K562 (cell line): Measurements from ENCODE around the gene MYO1B. TPM values are rescaled to one million over a fixed set of nuclear protein-coding genes. Genes with fewer than 3 reads are reported as not detected.

ENCODE experiments used
- ATAC-seq: fragments of 200-7000 bp; cut with Tn5 transposase; 3 replicates; pipeline ENCODE4 v1.9.1; 2020; ENCODE audit warnings: moderate library complexity
- BruUV-seq: library from RNA; stranded (reverse); fragments of 400-500 nt; replicated peaks from 2 replicates; lab custom pipeline; 2021; lab: Mats Ljungman, UMichigan
- CTCF ChIA-PET: fragments of 300-600 bp; formaldehyde crosslinking; extraction: SDS; loops from one replicate; lab custom pipeline; 2021; ENCODE audit warnings: low intra/inter-chr PET ratio; lab: Yijun Ruan, JAX
- POLR2A ChIA-PET: fragments of 300-600, 350-650 bp; sonication (Branson Sonifier 250); formaldehyde crosslinking; extraction: SDS; loops from one replicate; lab custom pipeline; 2021; ENCODE audit warnings: antibody characterized with exemption, inconsistent platforms; lab: Yijun Ruan, JAX
- DNase-seq, 4 experiments: peaks; one replicate each; pipeline versions ENCODE4 v3.0.0 to v3.0.0-alpha.2; 2011 to 2018; ENCODE audit warnings: low spot score in 3 of 4, mixed read lengths in 3 of 4; ENCODE audit errors: extremely low read depth in 1 of 4
- FAIRE-seq: peaks from 2 replicates; lab custom pipeline; 2011; peaks lifted over from hg19 to GRCh38; lab: Jason Lieb, UNC
- H2AFZ ChIP-seq: 2 replicates; pipeline ENCODE4 v1.6.0; 2011; ENCODE audit warnings: low read depth, low read length, control low read depth, inconsistent platforms
- H3K27ac ChIP-seq: fragments of 200-600 bp; 3 replicates; pipeline ENCODE4 v1.8.0; 2011; ENCODE audit warnings: low read depth, mild to moderate bottlenecking, control low read depth, inconsistent platforms, low read length, moderate library complexity, mixed read lengths; ENCODE audit errors: extremely low read depth
- H3K27me3 ChIP-seq, 2 experiments: fragments of 300-600 bp in 1 of 2; 2 replicates in 1 of 2; 3 replicates in 1 of 2; pipeline versions ENCODE4 v1.6.0 to v1.8.0; 2011; ENCODE audit warnings: inconsistent platforms in 2 of 2, low read length in 2 of 2, mild to moderate bottlenecking in 1 of 2, mixed read lengths in 1 of 2, moderate library complexity in 1 of 2; ENCODE audit not compliant: control insufficient read depth in 2 of 2, insufficient read depth in 2 of 2
- H3K36me3 ChIP-seq: fragments of 300-600 bp; 3 replicates; pipeline ENCODE4 v1.8.0; 2011; ENCODE audit warnings: mild to moderate bottlenecking, low read length, inconsistent platforms; ENCODE audit not compliant: control insufficient read depth, insufficient read depth
- H3K4me1 ChIP-seq, 2 experiments: fragments of 200-600 bp in 1 of 2; replicated peaks in 1 of 2; 2 replicates in 1 of 2; 3 replicates in 1 of 2; pipeline versions ENCODE4 v1.5.1 to v1.8.0; 2011; ENCODE audit warnings: inconsistent platforms in 2 of 2, low read length in 2 of 2, mild to moderate bottlenecking in 1 of 2, mixed read lengths in 1 of 2, moderate library complexity in 1 of 2; ENCODE audit not compliant: control insufficient read depth in 2 of 2, insufficient read depth in 2 of 2
- H3K4me2 ChIP-seq: 2 replicates; pipeline ENCODE4 v1.6.1; 2011; ENCODE audit warnings: low read length, control low read depth, inconsistent platforms, mixed read lengths; ENCODE audit not compliant: insufficient read depth
- H3K4me3 ChIP-seq: fragments of 200-600 bp; sonication (generic), shearing (Covaris generic); 2 replicates; pipeline ENCODE4 v1.5.1; 2016; ENCODE audit warnings: control low read depth, inconsistent platforms
- H3K79me2 ChIP-seq: fragments of 200-600 bp; 3 replicates; pipeline ENCODE4 v1.8.0; 2011; ENCODE audit warnings: low read length, inconsistent platforms; ENCODE audit not compliant: control insufficient read depth, insufficient read depth
- H3K9ac ChIP-seq, 2 experiments: 2 replicates each; pipeline versions ENCODE4 v1.6.0 to v1.6.1; 2011; ENCODE audit warnings: low read depth in 2 of 2, low read length in 2 of 2, control low read depth in 1 of 2, inconsistent platforms in 1 of 2, mild to moderate bottlenecking in 1 of 2, mixed read lengths in 1 of 2; ENCODE audit not compliant: insufficient read depth in 1 of 2
- H3K9me1 ChIP-seq: one replicate; pipeline ENCODE4 v1.6.0; 2011; ENCODE audit warnings: inconsistent platforms, mild to moderate bottlenecking, low read length, moderate library complexity; ENCODE audit not compliant: control insufficient read depth, insufficient read depth
- H3K9me3 ChIP-seq: replicated peaks from 2 replicates; pipeline ENCODE4 v1.5.1; 2011; ENCODE audit warnings: low read depth, low read length, inconsistent platforms; ENCODE audit not compliant: control insufficient read depth, insufficient read depth
- H4K20me1 ChIP-seq: replicated peaks from 2 replicates; pipeline ENCODE4 v1.6.1; 2011; ENCODE audit warnings: low read length, inconsistent platforms, mixed read lengths; ENCODE audit not compliant: control insufficient read depth, insufficient read depth
- CEBPB ChIP-seq: fragments of 450-650 bp; IDR thresholded peaks from 2 replicates; pipeline ENCODE4 v1.6.1; 2016; ENCODE audit warnings: missing genetic modification characterization, missing compliant biosample characterization
- HLTF ChIP-seq: fragments of 450-650 bp; IDR thresholded peaks from 2 replicates; pipeline ENCODE4 v1.6.1; 2016
- JUNB ChIP-seq: fragments of 450-650 bp; formaldehyde crosslinking; conservative IDR thresholded peaks from 2 replicates; pipeline ENCODE4 v1.4.0; 2020; ENCODE audit warnings: mild to moderate bottlenecking
- LEF1 ChIP-seq: fragments of 450-650 bp; IDR thresholded peaks from 2 replicates; pipeline ENCODE4 v1.6.1; 2016; ENCODE audit warnings: mild to moderate bottlenecking
- MIER1 ChIP-seq: fragments of 450-650 bp; IDR thresholded peaks from 2 replicates; pipeline ENCODE4 v1.6.1; 2016; ENCODE audit warnings: antibody characterized with exemption, mild to moderate bottlenecking, low read depth
- RBM22 ChIP-seq: fragments of 200-400 bp; formaldehyde crosslinking; IDR thresholded peaks from 2 replicates; pipeline ENCODE4 v1.6.1; 2018; ENCODE audit warnings: low read length, low read depth; ENCODE audit not compliant: poor library complexity, severe bottlenecking
- TAF9B ChIP-seq: fragments of 450-650 bp; IDR thresholded peaks from 2 replicates; pipeline ENCODE4 v1.6.1; 2018; ENCODE audit warnings: mild to moderate bottlenecking; ENCODE audit not compliant: partially characterized antibody
- ZBTB12 ChIP-seq: fragments of 250-450 bp; sonication (Bioruptor Pico); IDR thresholded peaks from 2 replicates; pipeline ENCODE4 v1.4.0; 2020
- ZBTB8A ChIP-seq: fragments of 450-650 bp; IDR thresholded peaks from 2 replicates; pipeline ENCODE4 v1.6.1; 2018; ENCODE audit warnings: mild to moderate bottlenecking, moderate library complexity; ENCODE audit not compliant: partially characterized antibody
- ZNF354B ChIP-seq: fragments of 250-450 bp; sonication (Bioruptor Pico); IDR thresholded peaks from 2 replicates; pipeline ENCODE4 v1.4.0; 2020
- ZNF79 ChIP-seq: fragments of 250-450 bp; sonication (Bioruptor Pico); IDR thresholded peaks from 2 replicates; pipeline ENCODE4 v1.4.0; 2020; ENCODE audit warnings: low read depth, mild to moderate bottlenecking, moderate library complexity
- WGBS: fragments of 100-300 bp; shearing (Covaris generic); methylation state at CpG from one replicate; pipeline ENCODE4 v1.1.6; 2016; ENCODE audit warnings: low coverage, mixed read lengths; ENCODE audit not compliant: insufficient coverage; ENCODE audit errors: missing lambda C conversion rate; 5-methylcytosine and 5-hydroxymethylcytosine counted together
- in situ Hi-C: fragments of 300-500 bp; cut with MboI; formaldehyde crosslinking; loops from 4 replicates; pipeline ENCODE4 v1.15.0; 2018; ENCODE audit warnings: inconsistent platforms, mixed read lengths
- intact Hi-C: fragments of 100-400 bp; cut with micrococcal nuclease; formaldehyde crosslinking; loops from 2 replicates; pipeline ENCODE4 v1.14.2; 2022
- polyA plus RNA-seq, 8 experiments: library from polyadenylated mRNA; depleted of rRNA in 4 of 8; stranded (reverse) in 5 of 8; unstranded in 3 of 8; fragments of >200 nt; fragmentation: Nextera tagmentation in 2 of 8; fragmentation: Illumina TruSeq in 1 of 8; extraction: Ambion mirVana in 2 of 8; extraction: Trizol in 1 of 8; gene quantifications; 2 replicates each; pipeline versions ENCODE4 v1.2.1 to v1.2.3, GENCODE V29; 2011 to 2014; ENCODE audit warnings: inconsistent platforms in 1 of 8, missing spikeins in 1 of 8
- total RNA-seq, 7 experiments: library from RNA; depleted of rRNA in 6 of 7; stranded (reverse); fragments of >200 nt in 6 of 7; fragmentation: Illumina TruSeq in 2 of 7; extraction: Trizol in 2 of 7; gene quantifications; 2 replicates each; pipeline versions ENCODE4 v1.2.1 to v1.2.3, GENCODE V29; 2011 to 2021; ENCODE audit warnings: low replicate concordance in 1 of 7

The MYO1B gene
- total and polyA plus RNA-seq, 9 of the 15 experiments (the other 6 are each of a cell fraction or from before 2014, with no cell fraction given) = 0.04 to 0.33 (median 0.20) TPM; not detected in 5

- CTCF ChIA-PET = no interaction called here
- H3K9me3 ChIP-seq = no peaks in the 10 kb centered on the region
- FAIRE-seq = no peak
- H3K4me3 ChIP-seq = no peak overlapping the region
- no peak overlapping the region for H3K27ac ChIP-seq
- TF ChIP-seq ZNF354B (CRISPR knock-in tag) (no peak), HLTF (no peak), ZBTB12 (CRISPR knock-in tag) (no peak), ZBTB8A (no peak), JUNB (CRISPR knock-in tag) (no peak), LEF1 (no peak), MIER1 (no peak), ZNF79 (CRISPR knock-in tag) (no peak), RBM22 (no peak), CEBPB (tag) (no peak), TAF9B (no peak)
- TF ChIP-seq, all 486 proteins: peak for 0
- H3K9ac ChIP-seq = no peak overlapping the region
- no peaks in the 10 kb centered on the region for H3K79me2 ChIP-seq
- no peak for ATAC-seq
- DNase-seq = no peak
- no TSS peak for BruUV-seq
- H3K4me2 ChIP-seq = no peak overlapping the region
- no peaks in the 10 kb centered on the region for H3K4me1 ChIP-seq
- in situ Hi-C loops (loop anchor here (25.0 kb wide), 1 partner anchor 291 kb away; no protein-coding TSS in a partner anchor), intact Hi-C loops (no loop called here)
- 0% methylated on average over 5 of the region's 5 CpGs for WGBS
- no peak overlapping the region for H2AFZ ChIP-seq
- H3K27me3 ChIP-seq = no peaks in the 10 kb centered on the region
- H3K36me3 ChIP-seq = no peaks in the 10 kb centered on the region
- H4K20me1 ChIP-seq = no peaks in the 10 kb centered on the region; the same call in 1 of the 2 replicates
- no peaks in the 10 kb centered on the region for H3K9me1 ChIP-seq
- POLR2A ChIA-PET = no interaction called here
Observed at GRCh38 chr2:191221666-191222065, 23.5 kb upstream of the MYO1B start.
